ENCODE measurements around the gene CWF19L1. TPM values are rescaled to one million over a fixed set of nuclear protein-coding genes. Genes with fewer than 3 reads are reported as not detected.

CWF19L1 gene
- total and polyA plus RNA-seq, 2 donors (not counting 3 experiments of a cell fraction or from before 2014, with no cell fraction given) = 11.5 to 29.9 TPM

DNA sequence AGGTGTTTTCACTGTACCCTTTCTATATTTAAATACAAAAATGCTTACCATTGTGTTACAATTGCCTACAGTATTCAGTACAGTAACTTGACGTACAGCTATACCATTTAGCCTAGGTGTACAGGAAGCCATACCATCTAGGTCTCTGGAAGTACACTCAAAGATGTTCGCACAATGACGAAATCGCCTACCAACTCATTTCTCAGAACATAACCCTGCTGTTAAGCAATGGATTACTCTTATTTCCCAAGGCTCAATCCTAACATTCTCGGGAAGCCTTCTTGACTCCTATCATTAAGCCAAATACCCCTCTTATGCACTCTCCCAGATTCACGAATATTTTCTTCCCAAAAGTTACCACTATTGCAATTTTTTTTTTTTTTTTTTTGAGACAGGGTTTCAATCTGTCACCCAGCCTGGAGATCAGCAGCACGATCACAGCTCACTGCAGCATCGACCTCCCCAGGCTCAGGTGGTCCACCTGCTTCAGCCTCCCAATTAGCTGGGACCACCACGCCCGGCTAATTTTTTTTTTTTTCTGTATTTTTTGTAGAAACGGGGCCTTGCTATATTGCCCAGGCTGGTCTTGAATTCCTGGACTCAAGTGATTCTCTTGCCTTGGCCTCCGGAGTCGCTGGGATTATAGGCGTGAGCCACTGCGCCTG, 1.5 kb downstream of the CWF19L1 start:
- Histone ChIP-seq H3K79me2 (ENCODE audit: control insufficient read depth, insufficient read depth, low read length) (peaks cover 20% of the 10 kb centered on the region), H3K27ac (ENCODE audit: insufficient read depth, low read depth, low read length) (no peak overlapping the region), H3K4me2 (ENCODE audit: insufficient read depth, low read length) (no peak overlapping the region), H2AFZ (ENCODE audit: low read depth, low read length) (no peak overlapping the region), H3K9ac (replicated peaks; ENCODE audit: extremely low read depth, insufficient read depth, low read length) (no peak overlapping the region), H4K20me1 (replicated peaks; ENCODE audit: control insufficient read depth, extremely low read depth, insufficient read depth, low read length) (no peaks in the 10 kb centered on the region), H3K4me1 (ENCODE audit: control insufficient read depth, extremely low read depth, insufficient read depth, low read length) (no peaks in the 10 kb centered on the region), H3K9me3 (replicated peaks; ENCODE audit: control insufficient read depth, insufficient read depth, low read length) (no peaks in the 10 kb centered on the region), H3K27me3 (ENCODE audit: control insufficient read depth in 2 of 2, insufficient read depth in 2 of 2, low read length in 2 of 2) (no peaks in the 10 kb centered on the region), H3K4me3 (replicated peaks in 1 of 3; ENCODE audit: insufficient read depth in 1 of 3, low read depth in 1 of 3, low read length in 3 of 3) (no peak overlapping the region), H3K36me3 (ENCODE audit: control insufficient read depth in 2 of 2, extremely low read depth in 1 of 2, insufficient read depth in 2 of 2, low read length in 2 of 2) (no peaks in the 10 kb centered on the region), H3K9me1 (replicated peaks; ENCODE audit: control insufficient read depth, extremely low read depth, insufficient read depth, low read length) (no peaks in the 10 kb centered on the region)
- no peak for FAIRE-seq
- TF ChIP-seq POLR2AphosphoS5 (IDR thresholded peaks at IDR 0.05; ENCODE audit: insufficient read depth, low read depth, low read length) (no peak), POLR2A (IDR thresholded peaks at IDR 0.05; ENCODE audit: low read depth, low read length) (no peak), JUN (IDR thresholded peaks at IDR 0.05; ENCODE audit: borderline replicate concordance, insufficient read depth, insufficient read length, low read depth) (no peak), EZH2 (IDR thresholded peaks at IDR 0.05; ENCODE audit: borderline replicate concordance, low read depth, low read length, severe bottlenecking) (no peak), FOS (IDR thresholded peaks at IDR 0.05; ENCODE audit: borderline replicate concordance, insufficient read depth, low read length) (no peak), MYC (IDR thresholded peaks at IDR 0.05; ENCODE audit: low read depth, low read length) (no peak)
- TF ChIP-seq, protein P1, sequence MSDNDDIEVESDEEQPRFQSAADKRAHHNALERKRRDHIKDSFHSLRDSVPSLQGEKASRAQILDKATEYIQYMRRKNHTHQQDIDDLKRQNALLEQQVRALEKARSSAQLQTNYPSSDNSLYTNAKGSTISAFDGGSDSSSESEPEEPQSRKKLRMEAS (IDR thresholded peaks at IDR 0.05; ENCODE audit: insufficient read depth, insufficient read length) = no peak
- TF ChIP-seq, protein P2, sequence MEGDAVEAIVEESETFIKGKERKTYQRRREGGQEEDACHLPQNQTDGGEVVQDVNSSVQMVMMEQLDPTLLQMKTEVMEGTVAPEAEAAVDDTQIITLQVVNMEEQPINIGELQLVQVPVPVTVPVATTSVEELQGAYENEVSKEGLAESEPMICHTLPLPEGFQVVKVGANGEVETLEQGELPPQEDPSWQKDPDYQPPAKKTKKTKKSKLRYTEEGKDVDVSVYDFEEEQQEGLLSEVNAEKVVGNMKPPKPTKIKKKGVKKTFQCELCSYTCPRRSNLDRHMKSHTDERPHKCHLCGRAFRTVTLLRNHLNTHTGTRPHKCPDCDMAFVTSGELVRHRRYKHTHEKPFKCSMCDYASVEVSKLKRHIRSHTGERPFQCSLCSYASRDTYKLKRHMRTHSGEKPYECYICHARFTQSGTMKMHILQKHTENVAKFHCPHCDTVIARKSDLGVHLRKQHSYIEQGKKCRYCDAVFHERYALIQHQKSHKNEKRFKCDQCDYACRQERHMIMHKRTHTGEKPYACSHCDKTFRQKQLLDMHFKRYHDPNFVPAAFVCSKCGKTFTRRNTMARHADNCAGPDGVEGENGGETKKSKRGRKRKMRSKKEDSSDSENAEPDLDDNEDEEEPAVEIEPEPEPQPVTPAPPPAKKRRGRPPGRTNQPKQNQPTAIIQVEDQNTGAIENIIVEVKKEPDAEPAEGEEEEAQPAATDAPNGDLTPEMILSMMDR (IDR thresholded peaks at IDR 0.05; ENCODE audit: extremely low read depth in 1 of 2, insufficient read depth in 1 of 2, low read depth in 1 of 2, low read length in 2 of 2) = no peak
- dilution Hi-C loops (cut with MboI; ENCODE audit: extremely low pct_ligation_motif_present, low sequenced_read_pairs) = no loop called here
- no TSS peak for BruUV-seq (replicated peaks)
- POLR2A ChIA-PET = interaction anchor here (0.6 kb wide), 1 partner anchor 25 kb away, joined by 5 read pairs; no protein-coding TSS in a partner anchor
- CTCF ChIA-PET = no interaction called here
- intact Hi-C loops (cut with micrococcal nuclease) = loop anchor here (2.0 kb wide), 1 partner anchor 21 kb away; the partner anchor contains the start of gene BLOC1S2
- no peak for DNase-seq (ENCODE audit: low read depth, low spot score)

Measured in endothelial cell of umbilical vein (primary cell).